Right lobe of liver (tissue), 6 donors: ENCODE results near the gene PELI2. TPM values are rescaled to one million over a fixed set of nuclear protein-coding genes. Genes with fewer than 3 reads are reported as not detected.

Experiments used
- ATAC-seq, 4 donors: fragments of 200-7000 bp; cut with Tn5 transposase; one replicate each; pipeline ENCODE4 v1.9.1; 2020; ENCODE audit warnings: mild to moderate bottlenecking in 4 of 4, moderate library complexity in 4 of 4
- DNase-seq, 3 donors: peaks; one replicate each; pipeline ENCODE4 v3.0.0-alpha.2; 2020
- H3K27ac ChIP-seq, 3 donors: fragments of 200-600 bp; one replicate each; pipeline ENCODE4 v1.8.0; 2022
- H3K27me3 ChIP-seq, 2 donors: fragments of 200-600 bp; one replicate each; pipeline ENCODE4 v1.8.0; 2022
- H3K36me3 ChIP-seq, 4 donors: fragments of 200-600 bp; sonication (generic) in 1 of 4; one replicate each; pipeline versions ENCODE4 v1.5.1 to v1.8.0; 2017 to 2022; ENCODE audit warnings: control low read depth in 1 of 4
- H3K4me1 ChIP-seq, 4 donors: fragments of 200-600 bp; sonication (generic) in 1 of 4; one replicate each; pipeline versions ENCODE4 v1.5.1 to v1.8.0; 2017 to 2022; ENCODE audit warnings: control low read depth in 1 of 4
- H3K4me3 ChIP-seq, 3 donors: fragments of 200-600 bp; one replicate each; pipeline ENCODE4 v1.8.0; 2022
- H3K9me3 ChIP-seq, 4 donors: fragments of 200-600 bp; sonication (generic) in 1 of 4; one replicate each; pipeline versions ENCODE4 v1.5.1 to v1.8.0; 2017 to 2022; ENCODE audit warnings: control low read depth in 1 of 4
- CTCF ChIP-seq, 4 donors: fragments of 200-600 bp in 3 of 4; fragments of 450-650 bp in 1 of 4; IDR thresholded peaks; one replicate each; pipeline versions ENCODE4 v1.5.1 to v1.8.0; 2016 to 2022; ENCODE audit warnings: antibody characterized with exemption in 4 of 4, mild to moderate bottlenecking in 2 of 4
- POLR2A ChIP-seq: fragments of 450-650 bp; IDR thresholded peaks from one replicate; pipeline ENCODE4 v1.6.1; 2017; ENCODE audit warnings: antibody characterized with exemption, mild to moderate bottlenecking
- WGBS: methylation state at CpG from one replicate; pipeline ENCODE4 v1.1.6; 2018; ENCODE audit warnings: low coverage, low lambda C conversion rate; ENCODE audit not compliant: insufficient coverage; ENCODE audit errors: missing lambda C conversion rate; 5-methylcytosine and 5-hydroxymethylcytosine counted together
- intact Hi-C, 2 donors: fragments of 100-400 bp; cut with DNase I; formaldehyde crosslinking; loops; one replicate each; pipeline versions ENCODE4 v1.11.2 to v1.14.1; 2022
- total RNA-seq, 6 experiments: library from RNA; depleted of rRNA in 2 of 6; stranded (reverse); fragments of >200 nt in 2 of 6; fragmentation: NEBNext Ultra II Directional in 3 of 6; extraction: Animal tissue kit (Norgen Biotek cat#: 25700) in 3 of 6; gene quantifications; one replicate each; pipeline versions ENCODE4 v1.1.0 to v1.2.4, GENCODE V29; 2016 to 2023
- donor health status: DM: no; HTN: yes; CAD: no.
- donor health status: DM: no; HTN: no; CAD: no.
- donor health status: DM: no; HTN: no; CAD: no.
- donor health status: DM: no; HTN: yes; CAD: no.
- donor health status: DM: no; HTN: yes; CAD: no.

The PELI2 gene
- total RNA-seq, 6 experiments from 2014 or later = 1.1 to 3.2 (median 1.9) TPM

- TF ChIP-seq POLR2A (no peak), CTCF (IDR thresholded peaks at IDR 0.05) (no peak)
These were observed 92.9 kb downstream of the PELI2 start for GRCh38 chr14:56211084-56211483.

GRCh38 chr14:56211844-56212243 lies 93.6 kb downstream of the PELI2 start:
- intact Hi-C loops = no loop called here
- TF ChIP-seq POLR2A (no peak), CTCF (IDR thresholded peaks at IDR 0.05) (no peak)
- Histone ChIP-seq H3K36me3 (no peaks in the 10 kb centered on the region), H3K27me3 (no peaks in the 10 kb centered on the region), H3K9me3 (no peaks in the 10 kb centered on the region), H3K27ac (no peak overlapping the region), H3K4me1 (no peaks in the 10 kb centered on the region), H3K4me3 (no peak overlapping the region)
- WGBS = 75% methylated on average over 2 of the region's 2 CpGs
- DNase-seq (no peak), ATAC-seq (no peak)

More at GRCh38 chr14:56211084-56211483, 92.9 kb downstream of the PELI2 start:
- DNase-seq (no peak), ATAC-seq (no peak)
- no peak overlapping the region for H3K4me3 ChIP-seq
- no peak overlapping the region for H3K27ac ChIP-seq
- H3K27me3 ChIP-seq = no peaks in the 10 kb centered on the region
- no peaks in the 10 kb centered on the region for H3K4me1 ChIP-seq
- 64% methylated on average over 2 of the region's 3 CpGs for WGBS
- intact Hi-C loops = no loop called here
- no peaks in the 10 kb centered on the region for H3K9me3 ChIP-seq
- no peaks in the 10 kb centered on the region for H3K36me3 ChIP-seq

GRCh38 chr14:56212521-56212920 lies 94.3 kb downstream of the PELI2 start:
- intact Hi-C loops = no loop called here
- Histone ChIP-seq H3K27ac (no peak overlapping the region), H3K36me3 (no peaks in the 10 kb centered on the region), H3K4me1 (no peaks in the 10 kb centered on the region), H3K9me3 (no peaks in the 10 kb centered on the region), H3K27me3 (no peaks in the 10 kb centered on the region), H3K4me3 (no peak overlapping the region)
- WGBS = 49% methylated on average over 2 of the region's 2 CpGs
- ATAC-seq (no peak), DNase-seq (no peak)
- TF ChIP-seq POLR2A (no peak), CTCF (IDR thresholded peaks at IDR 0.05) (no peak)

GRCh38 chr14:56213306-56213705 lies 95.1 kb downstream of the PELI2 start:
- WGBS = 80% methylated on average over 1 of the region's 1 CpG
- intact Hi-C loops = no loop called here
- no peaks in the 10 kb centered on the region for H3K36me3 ChIP-seq
- DNase-seq (no peak), ATAC-seq (no peak)
- no peak overlapping the region for H3K27ac ChIP-seq
- H3K27me3 ChIP-seq = no peaks in the 10 kb centered on the region
- no peak for TF ChIP-seq POLR2A
- TF ChIP-seq CTCF (IDR thresholded peaks at IDR 0.05) = no peak
- no peak overlapping the region for H3K4me3 ChIP-seq
- H3K4me1 ChIP-seq = no peaks in the 10 kb centered on the region
- no peaks in the 10 kb centered on the region for H3K9me3 ChIP-seq

GRCh38 chr14:56215180-56215579 lies 97.0 kb downstream of the PELI2 start:
- no peaks in the 10 kb centered on the region for H3K36me3 ChIP-seq
- H3K4me3 ChIP-seq = no peak overlapping the region
- TF ChIP-seq CTCF (IDR thresholded peaks at IDR 0.05) (no peak), POLR2A (no peak)
- no peaks in the 10 kb centered on the region for H3K4me1 ChIP-seq
- DNase-seq = no peak
- no peaks in the 10 kb centered on the region for H3K9me3 ChIP-seq
- no peaks in the 10 kb centered on the region for H3K27me3 ChIP-seq
- WGBS = 86% methylated on average over 3 of the region's 3 CpGs
- H3K27ac ChIP-seq = no peak overlapping the region
- intact Hi-C loops = no loop called here
- no peak for ATAC-seq
